ENCODE data around the gene PI16. TPM values are rescaled to one million over a fixed set of nuclear protein-coding genes. Genes with fewer than 3 reads are reported as not detected.

PI16 gene
- total and polyA plus RNA-seq, 2 experiments from 2014 or later = 227 to 390 TPM

GRCh38 chr6:37004044-37004980 lies 49.8 kb downstream of the PI16 start:
- 68 to 78% methylated on average over 11 of the region's 11 CpGs for WGBS, 2 experiments (ENCODE audit: low coverage in 1 of 2, low lambda C conversion rate in 2 of 2, missing lambda C conversion rate in 2 of 2)
- Histone ChIP-seq H4K20me1 (ENCODE audit: insufficient read depth) (no peaks in the 10 kb centered on the region), H3K27ac (no peak overlapping the region), H3K9me3 (ENCODE audit: low read depth) (no peaks in the 10 kb centered on the region), H2AFZ (no peak overlapping the region), H3K4me3 (no peak overlapping the region), H3K27me3 (replicated peaks; ENCODE audit: insufficient read depth) (no peaks in the 10 kb centered on the region), H3K4me2 (ENCODE audit: unreplicated experiment) (no peak overlapping the region), H3K4me1 (ENCODE audit: insufficient read depth) (0 out of 2 replicates have a peak, but pooled peaks cover 7% of the 10 kb centered on the region), H3K36me3 (ENCODE audit: low read depth) (no peaks in the 10 kb centered on the region), H3F3A (ENCODE audit: insufficient read depth) (no peaks in the 10 kb centered on the region), H3K9ac (no peak overlapping the region), H3K79me2 (ENCODE audit: insufficient read depth) (no peaks in the 10 kb centered on the region), H3K9me2 (ENCODE audit: insufficient read depth) (no peaks in the 10 kb centered on the region)
- no peak for DNase-seq
- in situ Hi-C loops (cut with MboI) = loop anchor here (10.0 kb wide), 1 partner anchor 230 kb away; no protein-coding TSS in a partner anchor
- TF ChIP-seq EZH2phosphoT487 (IDR thresholded peaks at IDR 0.05; ENCODE audit: insufficient read depth, low read depth) (no peak), EZH2 (IDR thresholded peaks at IDR 0.05; ENCODE audit: insufficient read depth, poor library complexity, severe bottlenecking) (no peak)

- Histone ChIP-seq H3K4me3 (no peak within 1 kb of the TSS), H3K4me2 (ENCODE audit: unreplicated experiment) (no peak within 1 kb of the TSS), H4K20me1 (ENCODE audit: insufficient read depth) (no peaks in the 10 kb centered on the region), H3K79me2 (ENCODE audit: insufficient read depth) (no peaks in the 10 kb centered on the region), H3F3A (ENCODE audit: insufficient read depth) (no peaks in the 10 kb centered on the region), H3K27me3 (replicated peaks; ENCODE audit: insufficient read depth) (no peaks in the 10 kb centered on the region), H3K4me1 (ENCODE audit: insufficient read depth) (0 out of 2 replicates have a peak, but pooled peaks cover 7% of the 10 kb centered on the region), H3K9ac (no peak within 1 kb of the TSS), H3K9me3 (ENCODE audit: low read depth) (no peaks in the 10 kb centered on the region), H3K9me2 (ENCODE audit: insufficient read depth) (no peaks in the 10 kb centered on the region), H3K27ac (no peak within 1 kb of the TSS), H3K36me3 (ENCODE audit: low read depth) (no peaks in the 10 kb centered on the region), H2AFZ (no peak within 1 kb of the TSS)
- DNase-seq = no peak
- TF ChIP-seq EZH2phosphoT487 (IDR thresholded peaks at IDR 0.05; ENCODE audit: insufficient read depth, low read depth) = no peak
- no peak for TF ChIP-seq EZH2 (IDR thresholded peaks at IDR 0.05; ENCODE audit: insufficient read depth, poor library complexity, severe bottlenecking)
- in situ Hi-C loops (cut with MboI) = loop anchor here (10.0 kb wide), 1 partner anchor 230 kb away; no protein-coding TSS in a partner anchor
- WGBS, 2 experiments (ENCODE audit: low coverage in 1 of 2, low lambda C conversion rate in 2 of 2, missing lambda C conversion rate in 2 of 2) = 70 to 72% methylated on average over 14 of the region's 14 CpGs
Measured at GRCh38 chr6:37005061-37005810, 50.7 kb downstream of the PI16 start, which contains the start of gene FGD2. TSS of gene FGD2 (plus strand) at chr6:37005655. CDS start at chr6:37005818, 163 bp downstream.

- H3K4me3 ChIP-seq = no peak overlapping the region
- no peaks in the 10 kb centered on the region for H3K9me2 ChIP-seq (ENCODE audit: insufficient read depth)
- H3F3A ChIP-seq (ENCODE audit: insufficient read depth) = no peaks in the 10 kb centered on the region
- WGBS, 2 experiments (ENCODE audit: low coverage in 1 of 2, low lambda C conversion rate in 2 of 2, missing lambda C conversion rate in 2 of 2) = 86 to 89% methylated on average over 13 of the region's 13 CpGs
- no peak for TF ChIP-seq EZH2 (IDR thresholded peaks at IDR 0.05; ENCODE audit: insufficient read depth, poor library complexity, severe bottlenecking)
- TF ChIP-seq EZH2phosphoT487 (IDR thresholded peaks at IDR 0.05; ENCODE audit: insufficient read depth, low read depth) = no peak
- no peaks in the 10 kb centered on the region for H3K9me3 ChIP-seq (ENCODE audit: low read depth)
- no peak overlapping the region for H3K4me2 ChIP-seq (ENCODE audit: unreplicated experiment)
- no peak for DNase-seq
- H4K20me1 ChIP-seq (ENCODE audit: insufficient read depth) = no peaks in the 10 kb centered on the region
- no peaks in the 10 kb centered on the region for H3K27me3 ChIP-seq (replicated peaks; ENCODE audit: insufficient read depth)
- H3K79me2 ChIP-seq (ENCODE audit: insufficient read depth) = no peaks in the 10 kb centered on the region
- H3K4me1 ChIP-seq (ENCODE audit: insufficient read depth) = 0 out of 2 replicates have a peak, but pooled peaks cover 7% of the 10 kb centered on the region
- in situ Hi-C loops (cut with MboI) = loop anchor here (10.0 kb wide), 1 partner anchor 231 kb away; no protein-coding TSS in a partner anchor
- no peak overlapping the region for H3K27ac ChIP-seq
- no peak overlapping the region for H3K9ac ChIP-seq
- no peak overlapping the region for H2AFZ ChIP-seq
- H3K36me3 ChIP-seq (ENCODE audit: low read depth) = no peaks in the 10 kb centered on the region
Measured at GRCh38 chr6:37005827-37006567, 51.5 kb downstream of the PI16 start.

Measured in GM23248 (cell line).